GM06990 (cell line): ENCODE measurements around the gene DNMT3A.

ENCODE experiments used
- DNase-seq: peaks from one replicate; pipeline ENCODE4 v3.0.0-alpha.2; 2011; ENCODE audit not compliant: insufficient read length; ENCODE audit errors: extremely low read depth
- H3K27me3 ChIP-seq: replicated peaks from 2 replicates; pipeline ENCODE4 v1.6.0; 2011; ENCODE audit warnings: low read length; ENCODE audit not compliant: control insufficient read depth, insufficient read depth
- H3K36me3 ChIP-seq: 2 replicates; pipeline ENCODE4 v1.5.1; 2011; ENCODE audit warnings: low read length; ENCODE audit not compliant: control insufficient read depth, insufficient read depth
- H3K4me3 ChIP-seq: replicated peaks from 2 replicates; pipeline ENCODE4 v1.5.1; 2011; ENCODE audit warnings: low read depth, mild to moderate bottlenecking, control low read depth, low read length
- TF ChIP-seq, protein P1 (sequence below): IDR thresholded peaks from 2 replicates; pipeline ENCODE4 v1.5.1; 2011; ENCODE audit warnings: low read length, control low read depth, mild to moderate bottlenecking, inconsistent platforms; ENCODE audit not compliant: insufficient read depth, poor library complexity, severe bottlenecking

The DNMT3A gene

DNA sequence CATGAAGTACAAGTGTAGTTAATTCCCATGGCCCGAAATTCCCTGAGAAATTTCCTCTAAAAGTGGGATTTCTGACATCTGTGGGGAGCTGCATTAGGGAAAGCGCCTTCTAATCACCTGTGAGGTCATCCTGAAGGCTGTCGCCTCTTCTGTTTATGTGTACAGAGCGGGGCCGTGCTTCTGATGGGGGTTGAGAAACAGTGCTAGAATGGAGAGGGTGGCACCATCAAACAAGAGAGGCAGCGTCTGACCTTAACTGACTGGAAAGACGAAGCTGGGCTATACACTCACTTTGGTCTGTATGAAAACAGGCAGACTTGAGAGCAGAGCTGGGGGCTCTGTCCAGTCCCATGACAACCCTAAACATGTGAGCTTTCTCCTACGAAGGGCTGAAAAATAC, 44.2 kb upstream of the DNMT3A start:
- no peaks in the 10 kb centered on the region for H3K36me3 ChIP-seq
- H3K27me3 ChIP-seq: no peaks in the 10 kb centered on the region
- no peak overlapping the region for H3K4me3 ChIP-seq
- no peak for DNase-seq
- TF ChIP-seq, protein P1, sequence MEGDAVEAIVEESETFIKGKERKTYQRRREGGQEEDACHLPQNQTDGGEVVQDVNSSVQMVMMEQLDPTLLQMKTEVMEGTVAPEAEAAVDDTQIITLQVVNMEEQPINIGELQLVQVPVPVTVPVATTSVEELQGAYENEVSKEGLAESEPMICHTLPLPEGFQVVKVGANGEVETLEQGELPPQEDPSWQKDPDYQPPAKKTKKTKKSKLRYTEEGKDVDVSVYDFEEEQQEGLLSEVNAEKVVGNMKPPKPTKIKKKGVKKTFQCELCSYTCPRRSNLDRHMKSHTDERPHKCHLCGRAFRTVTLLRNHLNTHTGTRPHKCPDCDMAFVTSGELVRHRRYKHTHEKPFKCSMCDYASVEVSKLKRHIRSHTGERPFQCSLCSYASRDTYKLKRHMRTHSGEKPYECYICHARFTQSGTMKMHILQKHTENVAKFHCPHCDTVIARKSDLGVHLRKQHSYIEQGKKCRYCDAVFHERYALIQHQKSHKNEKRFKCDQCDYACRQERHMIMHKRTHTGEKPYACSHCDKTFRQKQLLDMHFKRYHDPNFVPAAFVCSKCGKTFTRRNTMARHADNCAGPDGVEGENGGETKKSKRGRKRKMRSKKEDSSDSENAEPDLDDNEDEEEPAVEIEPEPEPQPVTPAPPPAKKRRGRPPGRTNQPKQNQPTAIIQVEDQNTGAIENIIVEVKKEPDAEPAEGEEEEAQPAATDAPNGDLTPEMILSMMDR: no peak

DNA sequence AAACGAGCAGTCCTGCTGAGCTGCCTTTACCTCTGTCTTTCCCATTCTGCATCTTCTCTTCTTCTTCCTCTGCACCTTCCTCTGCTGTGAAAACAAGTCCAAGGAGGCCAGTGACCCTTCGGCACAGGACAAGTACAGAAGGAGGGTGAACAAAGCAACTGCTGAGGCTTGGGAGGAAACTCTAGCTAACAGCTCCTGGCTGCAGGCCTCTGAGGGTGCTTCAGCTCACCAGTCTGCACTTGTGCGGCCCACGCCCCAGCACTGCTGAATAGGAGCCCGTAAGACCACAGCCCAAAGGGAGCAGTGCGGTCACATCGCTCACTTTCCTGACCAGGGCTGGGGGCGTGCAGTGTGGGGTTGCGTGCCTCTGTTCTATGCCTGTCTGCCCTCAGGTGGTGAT, 42.1 kb upstream of the DNMT3A start:
- Histone ChIP-seq H3K27me3 (no peaks in the 10 kb centered on the region), H3K4me3 (no peak overlapping the region), H3K36me3 (no peaks in the 10 kb centered on the region)
- TF ChIP-seq, protein P1: no peak
- DNase-seq: no peak

DNA sequence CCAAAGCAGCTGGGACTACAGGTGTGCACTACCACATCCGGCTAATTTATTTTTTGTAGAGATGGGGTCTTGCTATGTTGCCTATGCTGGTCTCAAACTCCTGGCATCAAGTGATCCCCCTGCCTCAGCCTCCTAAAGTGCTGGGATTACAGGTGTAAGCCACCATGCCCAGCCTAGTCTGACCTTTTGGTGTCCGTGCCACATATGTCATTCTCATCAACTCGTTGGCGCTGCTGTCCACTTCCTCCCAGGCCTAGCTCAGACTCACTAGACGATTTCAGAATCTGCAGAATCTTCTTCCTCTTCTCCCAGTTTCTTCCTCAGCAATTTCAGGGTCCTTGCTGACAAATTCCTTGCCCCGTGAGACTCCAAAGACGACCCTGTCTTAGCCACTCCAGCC, 39.8 kb upstream of the DNMT3A start:
- TF ChIP-seq, protein P1: no peak
- DNase-seq: no peak
- H3K36me3 ChIP-seq: no peaks in the 10 kb centered on the region
- no peaks in the 10 kb centered on the region for H3K27me3 ChIP-seq
- no peak overlapping the region for H3K4me3 ChIP-seq

- DNase-seq: no peak
- Histone ChIP-seq H3K36me3 (no peaks in the 10 kb centered on the region), H3K4me3 (no peak overlapping the region), H3K27me3 (no peaks in the 10 kb centered on the region)
- TF ChIP-seq, protein P1: no peak
Observed at GRCh38 chr2:25380586-25381375, 39.1 kb upstream of the DNMT3A start.

DNA sequence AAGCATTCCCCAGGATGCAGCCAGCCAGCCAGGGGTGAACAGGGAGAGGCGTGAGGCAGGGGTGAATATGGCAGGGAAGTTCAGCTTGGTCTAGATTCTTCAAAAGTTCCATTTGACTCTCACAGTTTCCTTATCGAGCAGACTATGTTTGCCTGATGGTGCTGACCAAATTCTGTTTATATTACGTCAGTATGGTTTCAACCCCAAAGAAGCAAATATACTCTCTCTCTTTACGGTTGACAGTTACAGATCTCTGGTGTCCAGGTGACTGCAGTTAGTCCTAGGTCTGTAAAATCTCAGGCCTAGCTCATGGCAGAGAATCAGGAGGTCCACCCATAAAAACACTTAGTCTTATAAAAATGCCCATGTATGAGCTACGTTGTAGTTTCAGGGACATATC, 38.3 kb upstream of the DNMT3A start:
- TF ChIP-seq, protein P1: no peak
- no peak overlapping the region for H3K4me3 ChIP-seq
- no peaks in the 10 kb centered on the region for H3K27me3 ChIP-seq
- DNase-seq: peak; percentile 52
- no peaks in the 10 kb centered on the region for H3K36me3 ChIP-seq
